HCT116 (cell line): ENCODE data around the gene DIPK1B.

Experiments used
- CTCF ChIP-seq, 3 experiments: fragments of 200-600 bp in 1 of 3; sonication (generic) in 1 of 3; IDR thresholded peaks in 2 of 3; conservative IDR thresholded peaks in 1 of 3; 2 replicates each; pipeline ENCODE4 v1.5.1; 2012 to 2017; ENCODE audit warnings: low read depth in 2 of 3, low read length in 2 of 3, antibody characterized with exemption in 1 of 3, borderline replicate concordance in 1 of 3, control low read depth in 1 of 3, mild to moderate bottlenecking in 1 of 3, mixed read lengths in 1 of 3, mixed run types in 1 of 3, moderate library complexity in 1 of 3; ENCODE audit not compliant: insufficient read depth in 1 of 3
- RAD21 ChIP-seq: IDR thresholded peaks from 2 replicates; pipeline ENCODE4 v1.6.1; 2012; ENCODE audit warnings: low read depth, mild to moderate bottlenecking

- TF ChIP-seq CTCF (IDR thresholded peaks at IDR 0.05 in 2 of 3, conservative IDR thresholded peaks at IDR 0.05 in 1 of 3; ENCODE audit: borderline replicate concordance in 1 of 3, insufficient read depth in 1 of 3, low read depth in 2 of 3, low read length in 2 of 3) (no peak), RAD21 (no peak)
Measured at GRCh38 chr9:136676297-136676794, 36.0 kb upstream of the DIPK1B start.
